ENCODE data around the gene PSMA7.

The PSMA7 gene

GRCh38 chr20:62171245-62171644, 28.1 kb upstream of the PSMA7 start:
- DNase-seq (ENCODE audit: low read depth) = no peak

- DNase-seq (ENCODE audit: low read depth) = no peak
These were observed 27.3 kb upstream of the PSMA7 start for GRCh38 chr20:62170536-62170935.

- no peak for DNase-seq (ENCODE audit: low read depth)
These were observed 25.8 kb upstream of the PSMA7 start for GRCh38 chr20:62168890-62169435.

- DNase-seq (ENCODE audit: low read depth) = no peak
These were observed 24.9 kb upstream of the PSMA7 start for GRCh38 chr20:62168061-62168460.

GRCh38 chr20:62167474-62167873, 24.3 kb upstream of the PSMA7 start:
- no peak for DNase-seq (ENCODE audit: low read depth)

GRCh38 chr20:62165762-62166399, 22.7 kb upstream of the PSMA7 start:
- DNase-seq (ENCODE audit: low read depth) = no peak

- no peak for DNase-seq (ENCODE audit: low read depth)
These were observed 21.9 kb upstream of the PSMA7 start for GRCh38 chr20:62164879-62165761.

- DNase-seq (ENCODE audit: low read depth) = no peak
These were observed 21.0 kb upstream of the PSMA7 start for GRCh38 chr20:62163986-62164762.

GRCh38 chr20:62163485-62163865, 20.3 kb upstream of the PSMA7 start:
- no peak for DNase-seq (ENCODE audit: low read depth)

- DNase-seq (ENCODE audit: low read depth) = no peak
These were observed 19.7 kb upstream of the PSMA7 start for GRCh38 chr20:62162765-62163484.

GRCh38 chr20:62161347-62161746, 18.2 kb upstream of the PSMA7 start:
- no peak for DNase-seq (ENCODE audit: low read depth)

- DNase-seq (ENCODE audit: low read depth) = no peak
These were observed 17.7 kb upstream of the PSMA7 start for GRCh38 chr20:62160876-62161275.

- no peak for DNase-seq (ENCODE audit: low read depth)
These were observed 17.1 kb upstream of the PSMA7 start for GRCh38 chr20:62160253-62160652.

GRCh38 chr20:62159839-62160238, 16.6 kb upstream of the PSMA7 start:
- DNase-seq (ENCODE audit: low read depth) = no peak

- no peak for DNase-seq (ENCODE audit: low read depth)
These were observed 15.9 kb upstream of the PSMA7 start for GRCh38 chr20:62159052-62159451.

GRCh38 chr20:62158541-62158940, 15.3 kb upstream of the PSMA7 start:
- no peak for DNase-seq (ENCODE audit: low read depth)

- no peak for DNase-seq (ENCODE audit: low read depth)
These were observed 14.8 kb upstream of the PSMA7 start for GRCh38 chr20:62158088-62158400.

- no peak for DNase-seq (ENCODE audit: low read depth)
These were observed 14.3 kb upstream of the PSMA7 start for GRCh38 chr20:62157387-62158087.

GRCh38 chr20:62156592-62157386, 13.6 kb upstream of the PSMA7 start:
- DNase-seq (ENCODE audit: low read depth) = peak; percentile 53

GRCh38 chr20:62156254-62156556, 13.0 kb upstream of the PSMA7 start:
- DNase-seq (ENCODE audit: low read depth) = no peak
